Gastrocnemius medialis (tissue), 4 donors: Measurements from ENCODE around the gene LDLRAD4.

Experiments
- CTCF ChIP-seq, 5 experiments: fragments of 450-650 bp in 3 of 5; fragments of 200-600 bp in 2 of 5; sonication (generic) in 2 of 5; IDR thresholded peaks in 4 of 5; conservative IDR thresholded peaks in 1 of 5; 1 replicate in 4 of 5; 2 replicates in 1 of 5; pipeline ENCODE4 v1.5.1; 2016 to 2019; ENCODE audit warnings: antibody characterized with exemption in 5 of 5, mild to moderate bottlenecking in 3 of 5, moderate library complexity in 3 of 5
- POLR2A ChIP-seq, 2 donors: fragments of 450-650 bp; IDR thresholded peaks; one replicate each; pipeline ENCODE4 v1.6.1; 2017; ENCODE audit warnings: antibody characterized with exemption in 2 of 2, mild to moderate bottlenecking in 2 of 2, moderate library complexity in 2 of 2

- TF ChIP-seq CTCF (IDR thresholded peaks at IDR 0.05 in 4 of 5, conservative IDR thresholded peaks at IDR 0.05 in 1 of 5) (no peak), POLR2A (IDR thresholded peaks at IDR 0.05) (no peak)
These were observed 440.1 kb downstream of the LDLRAD4 start for GRCh38 chr18:13658436-13659204.
